Stimulated activated CD4-positive, alpha-beta T cell treated with anti-CD3 and anti-CD28 coated beads, Interleukin-1b, Interleukin-23, amount 100 ng/mL, for 1 hour (primary cell): ENCODE data around the gene NRDC.
"Not testable (repeated sequence)": the region's sequence is repeated elsewhere in the genome, so short reads cannot be mapped to it uniquely, and the experiment has no call there.

Experiments used
- DNase-seq, 2 donors: peaks; one replicate each; pipeline ENCODE4 v3.0.0-alpha.2; 2020; ENCODE audit warnings: low read depth in 2 of 2

The NRDC gene

DNA sequence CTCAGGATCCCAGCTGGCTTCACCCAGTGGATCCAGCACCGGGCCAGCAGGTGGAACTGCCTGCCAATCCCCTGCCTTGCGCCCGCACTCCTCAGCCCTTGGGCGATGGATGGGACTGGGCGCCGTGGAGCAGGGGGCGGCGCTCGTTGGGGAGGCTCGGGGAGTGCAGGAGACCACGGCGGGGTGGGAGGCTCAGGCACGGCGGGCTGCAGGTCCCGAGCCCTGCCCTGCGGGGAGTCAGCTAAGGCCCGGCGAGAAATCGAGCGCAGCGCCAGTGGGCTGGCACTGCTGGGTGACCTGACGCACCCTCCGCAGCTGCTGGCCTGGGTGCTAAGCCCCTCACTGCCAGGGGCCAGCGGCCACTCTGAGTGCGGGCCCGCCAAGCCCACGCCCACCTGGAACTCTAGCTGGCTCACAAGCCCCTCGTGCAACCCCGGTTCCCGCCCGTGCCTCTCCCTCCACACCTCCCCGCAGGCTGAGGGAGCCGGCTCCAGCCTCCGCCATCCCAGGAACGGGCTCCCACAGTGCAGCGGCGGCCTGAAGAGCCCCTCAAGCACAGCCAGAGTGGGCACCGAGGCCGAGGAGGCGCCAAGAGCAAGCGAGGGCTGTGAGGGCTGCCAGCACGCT, 31.1 kb downstream of the NRDC start:
- DNase-seq = no peak

DNA sequence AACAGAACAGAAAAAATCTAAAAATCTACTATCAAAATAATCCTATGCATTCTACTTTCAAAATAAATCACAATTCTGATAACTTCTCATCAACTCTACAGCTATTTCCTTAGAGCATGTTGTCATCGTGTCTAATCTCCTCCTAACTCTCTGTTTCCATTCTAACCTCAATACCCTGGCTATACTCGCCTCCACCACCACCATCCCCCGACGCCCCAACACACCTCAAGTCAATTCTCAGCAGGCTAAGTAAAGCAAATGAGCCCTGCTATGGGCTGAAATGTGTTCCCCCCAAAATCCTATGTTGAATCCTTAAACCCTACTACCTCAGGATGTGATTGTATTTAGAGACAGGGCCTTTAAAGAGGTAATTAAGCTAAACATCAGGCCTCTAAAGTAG, 34.6 kb downstream of the NRDC start:
- DNase-seq = no peak

DNA sequence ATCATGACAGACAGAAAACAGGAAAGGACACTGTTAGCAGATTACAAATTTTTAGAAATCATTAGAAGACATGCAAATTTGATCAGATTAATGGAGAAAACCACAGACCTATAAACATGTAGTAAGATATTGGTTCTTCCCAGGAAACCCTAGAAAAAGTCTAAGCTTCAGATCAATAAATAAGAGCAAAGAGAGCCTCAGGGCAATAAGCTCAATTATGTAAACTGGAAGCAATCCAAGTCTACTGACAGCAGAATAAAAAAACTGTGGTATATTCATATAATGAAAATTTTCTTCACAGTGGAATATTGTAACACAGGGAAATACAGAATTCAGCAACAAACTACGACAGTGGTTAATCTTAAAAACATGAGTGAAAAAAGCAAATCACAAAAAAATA, 36.3 kb downstream of the NRDC start:
- no peak for DNase-seq

DNA sequence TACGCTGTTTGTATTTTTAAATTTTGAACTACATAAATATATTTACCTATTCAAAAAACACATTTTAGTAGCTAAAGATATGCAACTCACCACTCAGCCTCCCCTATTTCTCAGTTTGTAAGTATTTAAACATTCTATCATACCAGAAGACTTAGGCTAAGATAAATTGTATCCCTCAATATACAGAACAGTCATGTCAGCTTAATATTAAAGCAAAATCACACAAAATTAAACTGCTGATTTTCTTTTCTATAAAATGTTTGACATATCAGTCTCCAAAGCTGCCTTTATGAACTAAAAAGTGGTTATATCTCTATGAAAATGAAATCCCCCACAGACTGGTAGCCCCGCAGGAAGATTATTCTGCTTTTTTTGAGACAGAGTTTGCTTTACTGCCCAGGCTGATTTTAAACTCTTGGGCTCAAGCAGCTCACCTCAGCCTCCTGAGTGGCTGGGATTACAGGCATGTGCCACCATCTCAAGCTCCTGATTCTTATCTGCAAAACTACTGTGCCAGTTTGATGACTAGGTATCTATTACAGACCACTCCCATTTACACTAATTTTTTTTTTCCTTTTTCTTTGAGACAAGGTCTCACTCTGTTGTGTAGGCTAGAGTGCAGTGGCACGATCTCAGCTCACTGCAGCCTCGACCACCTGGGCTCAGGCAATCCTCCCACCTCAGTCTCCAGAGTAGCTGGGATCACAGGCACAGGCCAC, 37.6 kb downstream of the NRDC start:
- DNase-seq = no peak

DNA sequence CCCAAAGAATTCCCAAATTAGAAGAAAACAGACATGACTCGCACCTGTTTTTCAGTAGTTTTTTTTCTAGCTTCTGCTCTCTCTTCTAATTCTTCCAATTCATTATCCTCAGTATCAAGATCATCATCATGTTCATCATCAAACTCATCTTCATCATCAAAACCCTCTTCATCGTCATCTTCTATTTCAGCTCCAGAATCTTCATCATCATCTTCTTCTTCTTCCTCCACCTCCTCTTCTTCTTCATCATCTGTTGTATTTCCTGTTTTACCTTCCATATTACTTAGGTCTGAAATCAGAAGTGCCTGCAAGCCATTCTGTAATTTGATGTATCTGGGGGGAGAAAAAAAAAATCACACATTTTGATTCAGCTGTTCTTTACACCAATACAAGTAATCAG, 38.3 kb downstream of the NRDC start:
- no peak for DNase-seq

DNA sequence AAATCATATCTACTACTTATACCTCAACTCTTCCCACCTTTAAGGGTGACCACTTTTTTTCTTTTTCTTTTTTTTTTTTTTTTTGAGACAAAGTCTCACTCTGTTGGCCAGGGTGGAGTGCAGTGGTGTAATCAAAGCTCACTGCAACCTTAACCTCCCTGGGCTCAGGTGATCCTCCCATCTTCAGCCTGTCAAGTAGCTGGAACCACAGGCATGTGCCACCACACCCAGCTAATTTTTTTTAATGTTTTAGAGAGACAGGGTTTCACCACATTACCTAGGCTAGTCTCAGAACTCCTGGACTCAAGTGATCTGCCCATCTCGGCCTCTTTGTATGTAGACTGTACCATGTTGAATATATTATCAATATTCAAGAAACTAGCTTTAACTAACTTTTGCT, 39.4 kb downstream of the NRDC start:
- no peak for DNase-seq

DNA sequence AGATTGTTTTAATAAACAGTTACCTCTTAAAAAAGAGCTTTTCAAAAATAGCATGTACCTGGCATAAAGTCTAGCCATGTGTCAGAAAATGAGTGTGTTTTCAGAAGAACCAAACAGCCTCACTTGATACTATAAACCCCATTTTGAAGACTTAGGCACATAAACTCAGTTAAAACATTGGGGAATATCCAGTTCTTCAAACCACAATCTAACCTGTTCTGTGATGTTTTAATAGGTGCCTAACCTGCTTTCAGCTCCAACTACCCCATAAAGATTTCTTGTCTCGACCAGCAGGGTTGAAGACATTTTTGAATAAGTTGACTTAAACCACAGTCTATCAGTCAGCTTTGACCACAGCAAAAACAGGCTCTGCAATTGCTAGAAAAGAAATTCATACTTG, 41.3 kb downstream of the NRDC start:
- DNase-seq = no peak

DNA sequence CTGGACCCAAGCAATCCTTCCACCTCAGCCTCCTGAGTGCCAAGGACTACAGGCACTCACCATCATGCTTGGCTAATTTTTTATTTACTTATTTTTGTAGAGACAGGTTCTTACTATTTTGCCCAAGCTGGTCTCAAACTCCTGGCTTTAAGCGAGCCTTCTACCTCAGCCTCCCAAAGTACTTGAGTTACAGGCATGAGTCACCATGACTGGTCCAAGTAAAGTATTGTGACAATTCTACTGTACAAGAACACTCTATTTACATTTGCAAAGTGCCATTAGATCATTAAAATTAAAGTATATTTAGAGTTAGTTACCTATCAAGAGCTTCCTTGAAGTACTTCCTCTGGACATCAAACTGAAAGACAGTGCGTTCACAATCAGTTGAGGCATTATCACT, 44.8 kb downstream of the NRDC start:
- no peak for DNase-seq

DNA sequence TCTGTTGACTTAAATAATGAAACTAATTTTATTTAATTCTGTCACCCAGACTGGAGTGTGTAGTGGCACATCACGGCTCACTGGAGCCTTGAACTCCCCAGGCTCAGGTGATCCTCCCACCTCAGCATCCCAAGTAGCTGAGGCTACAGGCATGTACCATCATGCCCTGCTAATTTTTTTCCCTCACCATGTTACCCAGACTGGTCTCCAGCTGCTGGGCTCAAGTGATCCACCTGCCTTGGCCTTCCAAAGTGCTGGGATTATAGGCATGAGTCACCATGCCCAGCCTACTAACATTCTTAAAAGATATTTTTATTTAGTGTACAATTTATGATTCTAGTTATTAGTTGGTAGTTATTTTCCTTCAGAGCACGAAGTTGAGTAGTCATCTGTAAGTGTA, 49.5 kb downstream of the NRDC start:
- DNase-seq = no peak

DNA sequence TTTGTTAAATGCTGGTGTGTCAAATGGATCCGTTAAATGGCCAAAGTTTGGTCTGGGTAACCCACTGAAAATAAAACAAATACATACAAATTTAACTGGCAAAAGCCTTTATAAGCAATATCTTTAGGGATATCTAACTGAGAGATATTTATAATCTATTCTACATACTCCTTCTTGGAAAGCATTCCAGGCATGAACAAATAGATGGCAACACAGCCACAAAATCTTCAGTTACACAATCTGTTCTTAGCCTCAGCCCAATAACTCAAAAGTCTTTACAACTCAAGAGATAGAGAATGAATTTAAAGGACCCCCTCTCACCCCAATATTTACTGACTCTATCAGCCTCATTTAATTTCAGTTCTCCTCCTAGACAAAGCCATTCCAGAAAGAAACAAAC, 58.7 kb downstream of the NRDC start:
- DNase-seq = no peak

DNA sequence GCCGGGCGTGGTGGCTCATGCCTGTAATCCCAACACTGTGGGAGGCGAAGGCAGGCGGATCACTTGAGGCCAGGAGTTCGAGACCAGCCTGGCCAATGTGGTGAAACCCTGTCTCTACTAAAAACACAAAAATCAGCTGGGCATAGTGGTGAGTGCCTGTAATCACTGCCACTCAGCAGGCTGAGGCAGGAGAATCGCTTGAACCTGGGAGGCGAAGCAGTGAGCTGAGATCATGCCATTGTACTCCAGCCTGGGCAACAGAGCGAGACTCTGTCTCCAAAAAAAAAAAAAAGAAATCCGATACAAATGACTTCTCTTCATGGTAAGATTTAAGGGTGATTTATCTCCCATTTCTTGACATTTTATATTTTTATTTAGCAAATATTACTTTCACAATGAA, 59.5 kb downstream of the NRDC start:
- not testable (repeated sequence) for DNase-seq

DNA sequence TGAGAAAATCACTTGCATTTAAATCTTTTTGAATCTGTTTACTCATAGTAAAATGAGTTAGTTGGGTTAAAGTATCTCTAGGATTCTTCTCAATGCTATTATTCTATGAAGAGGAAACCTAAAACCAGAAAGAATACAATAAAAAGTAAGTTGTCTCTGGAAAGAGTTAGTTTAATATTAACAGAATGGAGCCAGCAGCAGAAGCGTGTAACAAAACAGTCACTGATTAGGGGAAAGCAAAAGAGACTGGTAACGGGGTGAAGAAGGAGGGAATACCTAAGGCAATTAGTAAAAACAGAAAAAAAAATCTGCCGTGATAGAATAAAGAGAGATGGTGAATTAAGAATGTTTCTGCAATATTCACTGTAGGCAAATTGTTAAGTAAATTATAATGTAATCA, 60.0 kb downstream of the NRDC start:
- no peak for DNase-seq

DNA sequence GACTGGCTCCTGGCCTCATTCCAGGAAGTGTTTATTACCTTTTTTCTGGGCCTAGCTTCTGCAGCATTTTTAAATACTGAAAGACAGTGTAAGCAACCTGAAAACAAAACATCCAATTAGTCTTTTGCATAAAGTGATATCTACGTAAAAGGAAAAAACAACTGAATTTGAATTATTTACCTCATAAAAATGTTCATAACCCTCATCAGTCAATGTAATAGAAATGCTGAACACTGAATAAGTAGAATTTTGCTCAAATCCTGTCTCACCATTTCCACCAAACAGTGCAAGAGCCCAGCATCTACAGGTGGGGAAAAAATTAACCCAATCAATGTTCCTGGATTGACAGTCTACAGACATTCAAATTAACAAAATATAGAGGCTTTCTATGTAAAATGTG, 64.0 kb downstream of the NRDC start:
- DNase-seq = no peak

DNA sequence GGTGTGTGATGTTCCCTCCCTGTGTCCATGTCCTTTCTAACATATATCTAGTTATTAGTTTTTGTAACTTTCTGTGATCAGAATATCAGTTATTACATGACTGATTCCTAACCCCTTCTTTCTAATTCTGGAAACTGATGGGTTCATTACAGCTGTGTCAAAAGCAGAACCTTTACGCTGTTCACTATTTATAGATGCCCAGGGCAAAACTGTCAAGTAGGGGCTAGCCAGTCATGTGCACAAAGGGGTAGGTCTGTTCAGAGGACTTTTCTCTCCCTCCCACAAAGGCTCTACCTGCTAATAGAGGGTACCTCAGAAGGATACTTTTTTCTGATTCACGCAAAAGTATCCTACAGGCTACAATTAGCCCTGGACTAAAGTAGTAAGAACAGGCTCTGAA, 79.2 kb downstream of the NRDC start:
- no peak for DNase-seq

DNA sequence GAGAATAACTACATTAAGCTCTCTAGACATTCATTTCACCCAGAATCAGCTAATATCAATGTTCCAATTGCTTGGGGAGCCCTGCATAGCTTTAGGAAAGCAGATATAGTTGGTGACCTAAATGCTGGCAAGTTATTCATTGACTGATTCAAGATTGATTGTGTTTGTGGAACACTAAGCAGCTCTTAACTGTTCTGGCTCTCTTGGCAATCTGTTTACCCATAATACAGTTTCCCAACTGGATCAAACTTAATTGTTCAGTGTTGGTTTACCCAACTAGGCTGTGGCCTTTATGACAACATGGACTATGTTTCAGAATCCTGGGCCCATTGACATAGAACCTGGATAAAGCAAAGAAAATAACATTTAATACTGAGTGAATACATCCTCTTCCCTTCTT, 83.7 kb downstream of the NRDC start:
- no peak for DNase-seq

DNA sequence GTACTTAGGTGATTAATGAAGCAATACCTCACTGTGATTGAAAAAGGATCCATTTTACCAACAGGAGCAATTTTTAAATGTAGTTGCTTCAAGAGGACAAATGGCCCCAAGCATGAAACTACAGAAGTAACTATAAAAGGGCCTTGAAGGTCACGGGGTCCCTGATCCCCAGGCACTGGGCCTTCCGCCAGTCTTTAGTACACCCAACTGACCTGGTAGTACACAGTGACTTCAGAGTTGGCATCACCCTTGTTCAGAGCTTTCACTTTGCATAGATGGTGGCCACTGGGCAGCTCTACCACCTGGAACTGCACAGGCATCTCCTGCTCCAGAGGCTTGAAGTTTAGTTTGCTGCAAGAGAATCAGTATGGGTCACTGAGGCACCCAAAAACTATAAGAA, 84.3 kb downstream of the NRDC start:
- DNase-seq = no peak

DNA sequence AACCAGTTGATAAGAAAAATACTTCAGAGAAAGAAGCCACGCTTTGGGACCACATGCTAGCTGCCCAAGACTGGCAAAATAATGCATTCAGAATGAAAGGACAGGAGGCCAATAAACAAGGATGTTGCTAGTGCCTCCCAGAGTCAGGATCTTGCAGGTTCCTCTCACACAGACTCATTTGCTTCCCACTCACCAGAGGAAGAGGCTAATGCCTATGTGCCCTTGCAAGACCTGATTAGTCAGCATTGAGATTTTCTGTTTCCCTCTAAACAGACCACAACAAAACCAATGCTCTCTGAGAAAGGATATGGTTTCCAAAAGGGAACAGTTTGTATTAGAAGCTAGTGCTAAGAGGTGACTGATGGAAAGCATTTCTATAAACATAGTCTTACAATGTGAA, 85.7 kb downstream of the NRDC start:
- no peak for DNase-seq

DNA sequence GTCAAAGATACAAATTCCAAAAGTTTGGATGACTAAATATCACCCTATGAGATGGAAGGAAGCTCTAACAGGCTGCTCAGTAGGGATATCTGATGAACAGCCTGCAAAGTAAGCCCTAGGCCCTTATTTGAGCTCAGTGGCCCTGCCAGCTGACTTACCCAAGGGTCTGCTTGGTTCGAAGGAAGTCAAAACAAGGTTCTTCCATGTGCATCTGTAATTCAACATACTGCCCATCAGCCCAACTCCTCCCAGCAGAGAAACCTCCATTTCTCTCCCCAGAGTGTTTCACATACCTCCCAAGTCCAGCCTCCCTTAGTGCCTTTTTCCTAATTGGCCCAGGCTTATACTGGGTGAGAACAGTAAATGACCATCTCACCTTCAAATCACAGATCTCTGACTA, 86.6 kb downstream of the NRDC start:
- DNase-seq = no peak

DNA sequence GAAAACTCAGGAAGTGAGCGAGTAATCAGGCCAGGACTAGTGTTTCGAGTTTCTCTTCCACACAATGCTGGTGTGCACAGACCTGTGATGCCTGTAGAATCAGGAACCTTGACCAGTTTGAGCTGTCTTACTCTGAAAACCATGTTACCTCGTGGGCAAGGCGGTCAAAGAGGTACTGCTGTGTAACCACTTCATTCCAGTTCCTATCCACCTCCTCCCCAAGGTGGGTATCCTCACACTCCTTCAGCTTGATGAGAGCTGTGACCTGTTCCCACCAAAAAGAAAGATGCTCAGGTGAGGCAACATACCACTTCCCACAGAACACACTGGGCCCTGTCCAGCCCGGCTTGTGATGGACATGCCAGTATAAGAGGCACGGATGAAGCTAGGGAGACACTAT, 88.1 kb downstream of the NRDC start:
- no peak for DNase-seq

DNA sequence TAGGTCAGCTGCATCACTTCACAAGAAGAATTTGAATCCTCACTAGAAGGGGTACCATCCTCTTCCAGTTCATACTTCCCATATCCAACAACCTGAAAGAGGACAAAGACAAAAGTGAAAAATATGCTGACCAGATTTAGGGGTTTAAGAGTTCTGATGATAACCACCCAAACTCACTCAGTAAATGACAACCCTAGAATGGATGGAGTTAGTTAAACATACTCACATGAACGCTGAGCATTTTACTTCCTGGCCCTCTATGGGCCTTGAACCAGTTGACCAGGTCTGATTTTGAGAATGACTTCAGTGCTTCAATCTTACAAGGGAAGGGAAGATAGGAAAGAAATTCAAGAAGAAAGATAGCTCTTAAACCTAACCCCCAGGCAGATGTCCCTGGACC, 89.2 kb downstream of the NRDC start:
- DNase-seq = no peak

DNA sequence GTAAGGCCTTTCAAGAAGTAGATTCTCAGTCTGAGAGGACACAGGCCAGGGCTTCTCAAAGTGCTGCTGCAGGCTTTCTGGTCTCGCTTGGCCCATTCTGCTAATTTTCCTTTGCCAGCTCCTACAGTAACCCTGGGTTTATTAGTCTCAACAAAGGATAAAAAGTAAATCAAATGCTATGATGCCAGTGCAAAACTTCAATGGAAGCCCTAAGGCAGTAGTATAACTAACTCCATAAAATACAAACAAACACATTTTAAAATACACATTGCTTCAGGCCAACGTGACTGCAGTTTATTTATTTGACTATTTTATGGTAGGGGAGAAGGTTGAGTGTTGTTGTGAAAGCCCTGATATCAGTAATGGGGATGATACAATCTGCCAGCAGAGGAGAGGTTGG, 89.6 kb downstream of the NRDC start:
- no peak for DNase-seq

DNA sequence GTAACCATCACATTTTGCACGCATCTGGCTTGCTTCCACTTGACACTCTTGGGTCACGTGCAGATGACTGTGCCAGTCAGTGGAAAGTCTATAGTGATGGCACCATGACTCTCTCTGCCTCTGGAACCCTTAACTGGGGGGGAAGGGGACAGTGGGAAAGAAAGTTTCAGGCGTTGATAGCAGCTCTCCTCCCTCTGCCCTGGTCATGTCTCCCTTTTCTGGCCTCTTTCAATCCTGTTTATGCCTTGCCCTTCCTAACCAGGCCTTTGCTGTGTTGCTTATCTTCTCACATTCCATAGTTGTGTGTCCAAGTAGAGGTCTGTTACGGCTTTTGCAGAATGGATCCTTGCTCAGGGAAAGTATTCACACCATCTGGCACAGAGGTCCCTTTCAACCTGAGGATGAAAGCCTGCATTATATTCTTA, 93.5 kb downstream of the NRDC start:
- no peak for DNase-seq

DNA sequence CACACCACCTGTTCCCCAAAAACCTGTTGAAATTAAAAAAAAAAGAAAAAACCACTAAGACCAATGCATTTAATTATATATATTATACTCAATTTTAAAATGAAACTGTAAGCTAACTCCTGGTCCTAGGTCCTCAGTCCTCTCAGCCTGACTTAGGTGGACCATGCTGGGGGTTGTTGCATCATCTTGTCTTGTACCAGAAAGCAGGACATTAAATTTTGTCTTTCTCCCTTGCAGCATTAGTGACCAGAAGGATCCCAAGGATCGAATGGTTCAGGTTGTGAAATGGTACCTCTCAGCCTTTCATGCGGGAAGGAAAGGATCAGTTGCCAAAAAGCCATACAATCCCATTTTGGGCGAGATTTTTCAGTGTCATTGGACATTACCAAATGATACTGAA, 97.6 kb downstream of the NRDC start:
- no peak for DNase-seq

DNA sequence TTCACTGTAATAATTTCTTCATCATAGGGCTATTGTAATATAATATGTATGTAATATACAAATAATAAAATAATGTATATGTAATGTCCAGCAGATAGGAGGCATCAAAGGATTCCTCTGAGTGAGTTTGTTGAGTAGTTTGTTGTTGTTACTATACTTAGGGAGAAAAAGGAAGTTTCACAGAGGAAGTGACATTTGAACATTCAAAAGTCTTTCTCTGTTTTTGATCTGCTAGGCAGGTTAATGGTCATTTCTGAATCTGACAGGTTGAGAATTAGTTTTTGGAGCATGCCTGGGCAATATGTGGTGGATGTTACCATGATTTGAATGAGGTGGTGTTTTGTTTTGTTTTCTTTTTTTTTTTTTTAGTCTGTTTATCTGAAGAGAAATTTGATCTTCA, 102.1 kb downstream of the NRDC start:
- DNase-seq = no peak
